BJ (cell line): Measurements from ENCODE around the gene TYMP. TPM values are rescaled to one million over a fixed set of nuclear protein-coding genes. Genes with fewer than 3 reads are reported as not detected.
A peak's percentile ranks its signal among the peaks of the same experiment; 100 is the strongest.

Experiments
- CTCF ChIA-PET: fragments of 350-600 bp; formaldehyde crosslinking; extraction: SDS; loops from one replicate; lab custom pipeline; 2021; ENCODE audit warnings: antibody characterized with exemption, inconsistent platforms; lab: Yijun Ruan, JAX
- POLR2A ChIA-PET: fragments of 300-600 bp; sonication (Branson Sonifier 250); formaldehyde crosslinking; extraction: SDS; loops from one replicate; lab custom pipeline; 2021; ENCODE audit warnings: antibody characterized with exemption; lab: Charles Lee
- DNase-seq: peaks from one replicate; pipeline ENCODE4 v3.0.0-alpha.2; 2011; ENCODE audit warnings: low read depth
- H3K27me3 ChIP-seq: 2 replicates; pipeline ENCODE4 v1.6.0; 2011; ENCODE audit warnings: low read length; ENCODE audit not compliant: control insufficient read depth, insufficient read depth
- H3K36me3 ChIP-seq: 2 replicates; pipeline ENCODE4 v1.5.1; 2011; ENCODE audit warnings: low read length; ENCODE audit not compliant: control insufficient read depth, insufficient read depth
- H3K4me3 ChIP-seq: 2 replicates; pipeline ENCODE4 v1.5.1; 2011; ENCODE audit warnings: low read depth, mild to moderate bottlenecking, control low read depth, low read length
- polyA plus RNA-seq: library from polyadenylated mRNA; depleted of rRNA; stranded (reverse); fragments of >200 nt; gene quantifications from 2 replicates; pipeline ENCODE4 v1.2.3, GENCODE V29; 2011
- TF ChIP-seq, protein P1 (sequence below): IDR thresholded peaks from 2 replicates; pipeline ENCODE4 v1.5.1; 2011; ENCODE audit warnings: low read depth, mild to moderate bottlenecking, control low read depth, inconsistent platforms, low read length, moderate library complexity; ENCODE audit not compliant: insufficient read depth

The TYMP gene
- polyA plus RNA-seq, 1 experiment = 20.6 TPM

DNA sequence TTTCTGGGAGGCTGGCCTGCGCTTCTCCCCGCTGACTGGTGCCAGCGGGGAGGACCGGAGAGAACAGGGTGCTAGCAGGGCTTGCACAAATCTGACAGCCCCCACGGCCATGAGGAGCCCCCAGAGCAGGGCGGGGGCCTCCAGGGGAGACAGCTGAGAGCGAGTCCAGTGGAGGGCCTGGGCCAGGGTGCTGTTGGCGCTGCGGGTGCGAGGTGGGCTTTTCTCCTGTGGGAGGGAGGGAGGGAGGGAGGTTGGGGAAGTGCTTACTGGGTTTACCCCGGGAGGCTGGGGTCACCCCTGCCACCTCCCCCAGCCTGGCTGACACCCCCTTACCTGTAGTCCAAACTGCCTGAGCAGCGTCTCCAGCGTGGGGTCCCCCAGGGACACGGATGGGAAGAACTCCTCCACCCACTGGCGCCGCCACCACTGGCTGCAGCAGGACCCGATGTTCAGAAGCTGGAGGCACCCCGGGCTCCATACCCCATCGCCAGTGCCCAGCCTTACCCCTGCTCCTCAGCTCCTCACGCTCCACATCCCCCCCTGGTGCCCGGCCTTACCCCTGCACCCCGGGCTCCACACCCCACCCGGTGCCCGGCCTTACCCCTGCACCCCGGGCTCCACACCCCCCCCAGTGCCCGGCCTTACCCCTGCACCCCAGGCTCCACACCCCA is 26.2 kb downstream of the TYMP start:
- ChIA-PET CTCF (interaction anchor here (1.0 kb wide), 1 partner anchor 66 kb away, joined by 3 read pairs; no protein-coding TSS in a partner anchor), POLR2A (no interaction called here)
- no peak overlapping the region for H3K4me3 ChIP-seq
- TF ChIP-seq, protein P1, sequence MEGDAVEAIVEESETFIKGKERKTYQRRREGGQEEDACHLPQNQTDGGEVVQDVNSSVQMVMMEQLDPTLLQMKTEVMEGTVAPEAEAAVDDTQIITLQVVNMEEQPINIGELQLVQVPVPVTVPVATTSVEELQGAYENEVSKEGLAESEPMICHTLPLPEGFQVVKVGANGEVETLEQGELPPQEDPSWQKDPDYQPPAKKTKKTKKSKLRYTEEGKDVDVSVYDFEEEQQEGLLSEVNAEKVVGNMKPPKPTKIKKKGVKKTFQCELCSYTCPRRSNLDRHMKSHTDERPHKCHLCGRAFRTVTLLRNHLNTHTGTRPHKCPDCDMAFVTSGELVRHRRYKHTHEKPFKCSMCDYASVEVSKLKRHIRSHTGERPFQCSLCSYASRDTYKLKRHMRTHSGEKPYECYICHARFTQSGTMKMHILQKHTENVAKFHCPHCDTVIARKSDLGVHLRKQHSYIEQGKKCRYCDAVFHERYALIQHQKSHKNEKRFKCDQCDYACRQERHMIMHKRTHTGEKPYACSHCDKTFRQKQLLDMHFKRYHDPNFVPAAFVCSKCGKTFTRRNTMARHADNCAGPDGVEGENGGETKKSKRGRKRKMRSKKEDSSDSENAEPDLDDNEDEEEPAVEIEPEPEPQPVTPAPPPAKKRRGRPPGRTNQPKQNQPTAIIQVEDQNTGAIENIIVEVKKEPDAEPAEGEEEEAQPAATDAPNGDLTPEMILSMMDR = no peak
- peaks cover 27% of the 10 kb centered on the region for H3K36me3 ChIP-seq
- no peak for DNase-seq
- no peaks in the 10 kb centered on the region for H3K27me3 ChIP-seq

GRCh38 chr22:50502628-50503474 is 27.0 kb downstream of the TYMP start:
- no peak overlapping the region for H3K4me3 ChIP-seq
- ChIA-PET CTCF (interaction anchor here (1.0 kb wide), 1 partner anchor 65 kb away, joined by 3 read pairs; no protein-coding TSS in a partner anchor), POLR2A (no interaction called here)
- no peak for DNase-seq
- peaks cover 27% of the 10 kb centered on the region for H3K36me3 ChIP-seq
- TF ChIP-seq, protein P1 = no peak
- H3K27me3 ChIP-seq = no peaks in the 10 kb centered on the region

GRCh38 chr22:50502096-50502495 is 27.7 kb downstream of the TYMP start:
- ChIA-PET CTCF (interaction anchor here (0.6 kb wide), 1 partner anchor 10 kb away, joined by 3 read pairs; no protein-coding TSS in a partner anchor), POLR2A (no interaction called here)
- no peak overlapping the region for H3K4me3 ChIP-seq
- no peak for DNase-seq
- H3K36me3 ChIP-seq = peaks cover 27% of the 10 kb centered on the region
- H3K27me3 ChIP-seq = no peaks in the 10 kb centered on the region
- TF ChIP-seq, protein P1 = no peak

- no peaks in the 10 kb centered on the region for H3K27me3 ChIP-seq
- no peak for DNase-seq
- peaks cover 22% of the 10 kb centered on the region for H3K36me3 ChIP-seq
- TF ChIP-seq, protein P1 = no peak
- ChIA-PET CTCF (no interaction called here), POLR2A (no interaction called here)
- no peak overlapping the region for H3K4me3 ChIP-seq
Observed at GRCh38 chr22:50500452-50500851, 29.4 kb downstream of the TYMP start.

- no peak for DNase-seq
- H3K36me3 ChIP-seq = peaks cover 9% of the 10 kb centered on the region
- TF ChIP-seq, protein P1 = peak; percentile 72
- ChIA-PET POLR2A (no interaction called here), CTCF (interaction anchor here (0.6 to 2.8 kb wide), 16 partner anchors 8 to 568 kb away, joined by 3 to 14 read pairs (median 4); partner anchors contain the start of genes HDAC10, LMF2, MIOX and NCAPH2)
- H3K4me3 ChIP-seq = no peak overlapping the region
- no peaks in the 10 kb centered on the region for H3K27me3 ChIP-seq
Observed at GRCh38 chr22:50498322-50498890, 31.4 kb downstream of the TYMP start.
